ENCODE results near the gene ACADSB. TPM values are rescaled to one million over a fixed set of nuclear protein-coding genes. Genes with fewer than 3 reads are reported as not detected.
A peak's percentile ranks its signal among the peaks of the same experiment; 100 is the strongest.

ACADSB gene
- total RNA-seq (10 to 100 TPM; 27.0 to 61.8 TPM), polyA plus RNA-seq (ENCODE audit: insufficient read length in 6 of 6) (10 to 100 TPM; 17.9 to 25.2 (median 21.8) TPM)
- long read RNA-seq, donor 1, full-length matches to known transcripts = 4 of 4 reads
- long read RNA-seq, donor 1, partial matches to known transcripts = 0 of 4 reads
- long read RNA-seq, donor 1, other reads (novel, unspliced or antisense) = 0 of 4 reads
- long read RNA-seq, donor 2, full-length matches to known transcripts = 6 of 6 reads
- long read RNA-seq, donor 2, partial matches to known transcripts = 0 of 6 reads
- long read RNA-seq, donor 2, other reads (novel, unspliced or antisense) = 0 of 6 reads
- long read RNA-seq, donor 3, full-length matches to known transcripts = 3 of 3 reads
- long read RNA-seq, donor 3, partial matches to known transcripts = 0 of 3 reads
- long read RNA-seq, donor 3, other reads (novel, unspliced or antisense) = 0 of 3 reads
- long read RNA-seq, donor 4, full-length matches to known transcripts = 2 of 4 reads
- long read RNA-seq, donor 4, partial matches to known transcripts = 0 of 4 reads
- long read RNA-seq, donor 4, other reads (novel, unspliced or antisense) = 2 of 4 reads
- long read RNA-seq, donor 5, full-length matches to known transcripts = 2 of 2 reads
- long read RNA-seq, donor 5, partial matches to known transcripts = 0 of 2 reads
- long read RNA-seq, donor 5, other reads (novel, unspliced or antisense) = 0 of 2 reads
- long read RNA-seq, donor 6, full-length matches to known transcripts = 2 of 2 reads
- long read RNA-seq, donor 6, partial matches to known transcripts = 0 of 2 reads
- long read RNA-seq, donor 6, other reads (novel, unspliced or antisense) = 0 of 2 reads
- long read RNA-seq, donor 7, full-length matches to known transcripts = 4 of 4 reads
- long read RNA-seq, donor 7, partial matches to known transcripts = 0 of 4 reads
- long read RNA-seq, donor 7, other reads (novel, unspliced or antisense) = 0 of 4 reads
- long read RNA-seq, donor 8, full-length matches to known transcripts = 2 of 2 reads
- long read RNA-seq, donor 8, partial matches to known transcripts = 0 of 2 reads
- long read RNA-seq, donor 8, other reads (novel, unspliced or antisense) = 0 of 2 reads
- long read RNA-seq, donor 9 = 0 reads
- long read RNA-seq, donor 10, full-length matches to known transcripts = 1 of 1 reads
- long read RNA-seq, donor 10, partial matches to known transcripts = 0 of 1 reads
- long read RNA-seq, donor 10, other reads (novel, unspliced or antisense) = 0 of 1 reads
- long read RNA-seq, donor 11, full-length matches to known transcripts = 2 of 2 reads
- long read RNA-seq, donor 11, partial matches to known transcripts = 0 of 2 reads
- long read RNA-seq, donor 11, other reads (novel, unspliced or antisense) = 0 of 2 reads
- long read RNA-seq, donor 12, full-length matches to known transcripts = 3 of 8 reads
- long read RNA-seq, donor 12, partial matches to known transcripts = 5 of 8 reads
- long read RNA-seq, donor 12, other reads (novel, unspliced or antisense) = 0 of 8 reads

GRCh38 chr10:123008355-123009104 is at the start of gene ACADSB, which contains the start of gene IKZF5:
Gene ACADSB, plus strand, starts transcription at chr10:123009006. Its CDS starts 24 bp downstream, at chr10:123009030.
Gene IKZF5, minus strand, starts transcription at chr10:123008795. Its CDS starts 10,170 bp downstream, at chr10:122998625.
- Histone ChIP-seq H3K4me3 (peak within 1 kb of the TSS; percentile 91 to 94), H3K9me3 (no peaks in the 10 kb centered on the region), H3K4me1 (peaks cover 11 to 44% of the 10 kb centered on the region in 2 donors), H3K27me3 (no peaks in the 10 kb centered on the region), H3K36me3 (no peaks in the 10 kb centered on the region), H3K27ac (peak within 1 kb of the TSS; percentile 87 to 90)
- intact Hi-C loops (cut with DNase I) = no loop called here
- TF ChIP-seq CTCF (IDR thresholded peaks at IDR 0.05) = peak in 1 of 2 donors; percentile 15
- ATAC-seq (peak; percentile 95), DNase-seq (peak; percentile 95 to 98 (median 97))

- Histone ChIP-seq H3K36me3 (no peaks in the 10 kb centered on the region), H3K9me3 (peaks cover 0 to 18% of the 10 kb centered on the region in 2 donors), H3K4me3 (no peak overlapping the region), H3K27ac (no peak overlapping the region), H3K27me3 (no peaks in the 10 kb centered on the region), H3K4me1 (no peaks in the 10 kb centered on the region)
- intact Hi-C loops (cut with DNase I) = no loop called here
- ATAC-seq (no peak), DNase-seq (no peak)
- TF ChIP-seq CTCF (IDR thresholded peaks at IDR 0.05) = no peak
Measured at GRCh38 chr10:122962405-122962804, 46.4 kb upstream of the ACADSB start.

GRCh38 chr10:122966879-122967278 is 41.9 kb upstream of the ACADSB start:
- Histone ChIP-seq H3K27ac (no peak overlapping the region), H3K27me3 (no peaks in the 10 kb centered on the region), H3K36me3 (no peaks in the 10 kb centered on the region), H3K4me1 (no peaks in the 10 kb centered on the region), H3K9me3 (peaks cover 0 to 31% of the 10 kb centered on the region in 2 donors), H3K4me3 (no peak overlapping the region)
- intact Hi-C loops (cut with DNase I) = no loop called here
- no peak for TF ChIP-seq CTCF (IDR thresholded peaks at IDR 0.05)
- ATAC-seq (no peak), DNase-seq (no peak)

- no peak for DNase-seq
- H3K4me3 ChIP-seq = no peak overlapping the region
- no peak for ATAC-seq
- no peaks in the 10 kb centered on the region for H3K36me3 ChIP-seq
- peaks cover 0 to 31% of the 10 kb centered on the region in 2 donors for H3K9me3 ChIP-seq
- no peaks in the 10 kb centered on the region for H3K4me1 ChIP-seq
- no peak overlapping the region for H3K27ac ChIP-seq
- intact Hi-C loops (cut with DNase I) = no loop called here
- no peaks in the 10 kb centered on the region for H3K27me3 ChIP-seq
- no peak for TF ChIP-seq CTCF (IDR thresholded peaks at IDR 0.05)
Measured at GRCh38 chr10:122968698-122969097, 40.1 kb upstream of the ACADSB start.
